Tibial nerve (tissue), 4 donors: ENCODE measurements around the gene TPRX1.

ENCODE experiments used
- EP300 ChIP-seq, 2 donors: sonication (generic); formaldehyde crosslinking; IDR thresholded peaks; one replicate each; pipeline ENCODE4 v1.6.1; 2017; ENCODE audit warnings: antibody characterized with exemption in 2 of 2, mild to moderate bottlenecking in 1 of 2
- POLR2A ChIP-seq, 2 donors: fragments of 450-650 bp; IDR thresholded peaks; one replicate each; pipeline ENCODE4 v1.6.1; 2017; ENCODE audit warnings: antibody characterized with exemption in 2 of 2, mild to moderate bottlenecking in 2 of 2, moderate library complexity in 2 of 2
- TF ChIP-seq, protein P1 (sequence below), 5 experiments: fragments of 200-600 bp in 3 of 5; fragments of 450-650 bp in 2 of 5; sonication (generic) in 3 of 5; IDR thresholded peaks; one replicate each; pipeline ENCODE4 v1.5.1; 2016 to 2019; ENCODE audit warnings: antibody characterized with exemption in 5 of 5, mild to moderate bottlenecking in 3 of 5, moderate library complexity in 2 of 5

DNA sequence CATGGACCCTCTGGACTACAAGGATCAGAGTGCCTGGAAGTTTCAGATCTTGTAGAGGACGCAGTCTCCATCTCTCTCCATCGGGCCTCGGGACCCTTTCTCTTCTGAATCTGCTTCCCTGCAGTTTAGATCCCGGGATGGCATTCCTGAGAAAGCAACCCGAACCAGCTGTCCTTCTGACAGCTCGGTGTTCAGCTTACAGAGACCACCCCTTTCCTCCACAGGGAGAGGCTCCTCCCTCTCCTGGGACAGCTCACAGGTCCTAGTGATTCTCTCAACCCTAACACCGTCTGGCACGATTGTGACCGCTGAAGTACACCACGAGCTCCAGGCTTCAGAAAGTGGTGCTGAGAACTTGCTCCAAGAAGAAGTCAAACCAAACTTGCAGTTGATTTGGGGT lies 35.6 kb upstream of the TPRX1 start:
- TF ChIP-seq, protein P1, sequence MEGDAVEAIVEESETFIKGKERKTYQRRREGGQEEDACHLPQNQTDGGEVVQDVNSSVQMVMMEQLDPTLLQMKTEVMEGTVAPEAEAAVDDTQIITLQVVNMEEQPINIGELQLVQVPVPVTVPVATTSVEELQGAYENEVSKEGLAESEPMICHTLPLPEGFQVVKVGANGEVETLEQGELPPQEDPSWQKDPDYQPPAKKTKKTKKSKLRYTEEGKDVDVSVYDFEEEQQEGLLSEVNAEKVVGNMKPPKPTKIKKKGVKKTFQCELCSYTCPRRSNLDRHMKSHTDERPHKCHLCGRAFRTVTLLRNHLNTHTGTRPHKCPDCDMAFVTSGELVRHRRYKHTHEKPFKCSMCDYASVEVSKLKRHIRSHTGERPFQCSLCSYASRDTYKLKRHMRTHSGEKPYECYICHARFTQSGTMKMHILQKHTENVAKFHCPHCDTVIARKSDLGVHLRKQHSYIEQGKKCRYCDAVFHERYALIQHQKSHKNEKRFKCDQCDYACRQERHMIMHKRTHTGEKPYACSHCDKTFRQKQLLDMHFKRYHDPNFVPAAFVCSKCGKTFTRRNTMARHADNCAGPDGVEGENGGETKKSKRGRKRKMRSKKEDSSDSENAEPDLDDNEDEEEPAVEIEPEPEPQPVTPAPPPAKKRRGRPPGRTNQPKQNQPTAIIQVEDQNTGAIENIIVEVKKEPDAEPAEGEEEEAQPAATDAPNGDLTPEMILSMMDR (IDR thresholded peaks at IDR 0.05) = no peak
- TF ChIP-seq POLR2A (IDR thresholded peaks at IDR 0.05) (no peak), EP300 (IDR thresholded peaks at IDR 0.05) (no peak)
